Stomach (tissue), 9 donors: ENCODE measurements around the gene GABBR1. TPM values are rescaled to one million over a fixed set of nuclear protein-coding genes. Genes with fewer than 3 reads are reported as not detected.
"Not testable (repeated sequence)": the region's sequence is repeated elsewhere in the genome, so short reads cannot be mapped to it uniquely, and the experiment has no call there.

Source experiments
- DNase-seq, 2 donors: peaks; one replicate each; pipeline versions ENCODE4 v3.0.0 to v3.0.0-alpha.2; 2013 to 2019
- H3K27ac ChIP-seq, 5 donors: fragments of 200-600 bp in 4 of 5; sonication (generic) in 4 of 5; one replicate each; pipeline ENCODE4 v1.5.1; 2013 to 2019; ENCODE audit warnings: mild to moderate bottlenecking in 1 of 5, moderate library complexity in 1 of 5
- H3K27me3 ChIP-seq, 3 donors: fragments of 200-600 bp; sonication (generic); one replicate each; pipeline ENCODE4 v1.5.1; 2017 to 2019; ENCODE audit warnings: mixed run types in 1 of 3
- H3K36me3 ChIP-seq, 4 donors: fragments of 200-600 bp; sonication (generic); 1 replicate in 3 of 4; 2 replicates in 1 of 4; pipeline ENCODE4 v1.5.1; 2016 to 2019
- H3K4me1 ChIP-seq, 4 donors: fragments of 200-600 bp; sonication (generic); one replicate each; pipeline ENCODE4 v1.5.1; 2016 to 2019
- H3K4me3 ChIP-seq, 4 donors: fragments of 200-600 bp; sonication (generic) in 3 of 4; one replicate each; pipeline ENCODE4 v1.5.1; 2016 to 2019; ENCODE audit warnings: mild to moderate bottlenecking in 1 of 4
- H3K9me3 ChIP-seq, 4 donors: fragments of 200-600 bp; sonication (generic); one replicate each; pipeline ENCODE4 v1.5.1; 2016 to 2019
- EP300 ChIP-seq: sonication (generic); formaldehyde crosslinking; IDR thresholded peaks from one replicate; pipeline ENCODE4 v1.6.1; 2017; ENCODE audit warnings: antibody characterized with exemption
- POLR2A ChIP-seq, 4 donors: fragments of 450-650 bp; IDR thresholded peaks; one replicate each; pipeline ENCODE4 v1.6.1; 2016; ENCODE audit warnings: antibody characterized with exemption in 4 of 4, control low read depth in 2 of 4, mild to moderate bottlenecking in 1 of 4, moderate library complexity in 1 of 4
- POLR2AphosphoS5 ChIP-seq, 3 donors: sonication (generic); formaldehyde crosslinking; IDR thresholded peaks; one replicate each; pipeline ENCODE4 v1.6.1; 2016; ENCODE audit warnings: antibody characterized with exemption in 3 of 3
- WGBS, 5 donors: extraction: QIAGEN DNeasy Blood & Tissue Kit in 3 of 5; methylation state at CpG; one replicate each; pipeline versions ENCODE4 v1.1.5 to v1.1.7; 2013 to 2018; 5-methylcytosine and 5-hydroxymethylcytosine counted together
- intact Hi-C: fragments of 100-400 bp; cut with DNase I; formaldehyde crosslinking; loops from one replicate; pipeline ENCODE4 v1.15.1; 2023; ENCODE audit warnings: low total_unique reads
- polyA plus RNA-seq, 3 donors: library from polyadenylated mRNA; stranded (reverse); fragments of 200-250 nt; gene quantifications; one replicate each; pipeline ENCODE4 v1.2.3, GENCODE V29; 2013
- total RNA-seq, 5 donors: library from RNA; depleted of rRNA; stranded (reverse); fragments of >200 nt; gene quantifications; one replicate each; pipeline versions ENCODE4 v1.1.0 to v1.2.3, GENCODE V29; 2014 to 2016
- TF ChIP-seq, protein P1 (sequence below), 7 experiments: fragments of 450-650 bp in 4 of 7; fragments of 200-600 bp in 3 of 7; sonication (generic) in 3 of 7; IDR thresholded peaks; one replicate each; pipeline ENCODE4 v1.5.1; 2016 to 2019; ENCODE audit warnings: antibody characterized with exemption in 7 of 7, control low read depth in 2 of 7, mild to moderate bottlenecking in 1 of 7
- donor health status: healthy with polysubstance abuse.
- donor health status: Bipolar disorder and iron deficiency.
- donor health status: healthy.

Gene GABBR1
- total and polyA plus RNA-seq, 8 donors: 4.5 to 101 (median 29.8) TPM

- H3K9me3 ChIP-seq: no peaks in the 10 kb centered on the region
- peaks cover 0 to 6% (median 0%) of the 10 kb centered on the region in 4 donors for H3K4me1 ChIP-seq
- H3K36me3 ChIP-seq: no peaks in the 10 kb centered on the region
- no peak for DNase-seq
- peaks cover 0 to 24% (median 0%) of the 10 kb centered on the region in 3 donors for H3K27me3 ChIP-seq
- intact Hi-C loops: no loop called here
- TF ChIP-seq, protein P1, sequence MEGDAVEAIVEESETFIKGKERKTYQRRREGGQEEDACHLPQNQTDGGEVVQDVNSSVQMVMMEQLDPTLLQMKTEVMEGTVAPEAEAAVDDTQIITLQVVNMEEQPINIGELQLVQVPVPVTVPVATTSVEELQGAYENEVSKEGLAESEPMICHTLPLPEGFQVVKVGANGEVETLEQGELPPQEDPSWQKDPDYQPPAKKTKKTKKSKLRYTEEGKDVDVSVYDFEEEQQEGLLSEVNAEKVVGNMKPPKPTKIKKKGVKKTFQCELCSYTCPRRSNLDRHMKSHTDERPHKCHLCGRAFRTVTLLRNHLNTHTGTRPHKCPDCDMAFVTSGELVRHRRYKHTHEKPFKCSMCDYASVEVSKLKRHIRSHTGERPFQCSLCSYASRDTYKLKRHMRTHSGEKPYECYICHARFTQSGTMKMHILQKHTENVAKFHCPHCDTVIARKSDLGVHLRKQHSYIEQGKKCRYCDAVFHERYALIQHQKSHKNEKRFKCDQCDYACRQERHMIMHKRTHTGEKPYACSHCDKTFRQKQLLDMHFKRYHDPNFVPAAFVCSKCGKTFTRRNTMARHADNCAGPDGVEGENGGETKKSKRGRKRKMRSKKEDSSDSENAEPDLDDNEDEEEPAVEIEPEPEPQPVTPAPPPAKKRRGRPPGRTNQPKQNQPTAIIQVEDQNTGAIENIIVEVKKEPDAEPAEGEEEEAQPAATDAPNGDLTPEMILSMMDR (IDR thresholded peaks at IDR 0.05): no peak
- TF ChIP-seq POLR2A (IDR thresholded peaks at IDR 0.05) (no peak), POLR2AphosphoS5 (IDR thresholded peaks at IDR 0.05) (no peak), EP300 (no peak)
- 88 to 96% (median 93%) methylated on average over 5 of the region's 5 CpGs for WGBS, 5 donors
- no peak overlapping the region for H3K27ac ChIP-seq
- no peak overlapping the region for H3K4me3 ChIP-seq
Observed at GRCh38 chr6:29674008-29674407, 41.0 kb upstream of the GABBR1 start.

DNA sequence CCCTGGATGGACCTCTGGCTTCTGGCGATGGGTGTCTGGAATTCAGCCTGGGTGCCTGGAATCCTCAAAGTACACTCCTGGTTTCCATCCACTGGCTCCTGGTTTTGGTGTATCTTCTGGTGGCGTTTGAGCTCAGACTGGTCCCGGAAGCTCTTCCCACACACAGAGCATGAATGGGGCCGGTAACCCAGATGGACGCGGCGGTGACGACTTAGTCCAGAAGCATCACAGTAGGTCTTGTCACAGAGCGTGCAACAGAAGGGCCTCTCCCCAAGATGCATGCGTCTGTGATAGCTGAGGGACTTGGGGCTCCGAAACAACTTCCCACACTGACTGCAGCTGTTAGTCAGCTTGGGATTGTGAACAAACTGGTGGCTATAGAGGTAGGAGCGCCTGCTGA is 40.2 kb upstream of the GABBR1 start:
- H3K4me3 ChIP-seq: no peak overlapping the region

GRCh38 chr6:29672116-29672515 is 39.1 kb upstream of the GABBR1 start:
- H3K4me1 ChIP-seq, intact Hi-C loops, H3K27ac ChIP-seq, DNase-seq, H3K9me3 ChIP-seq, H3K4me3 ChIP-seq, H3K36me3 ChIP-seq: not testable (repeated sequence)
- WGBS, 5 donors: 83 to 93% (median 91%) methylated on average over 5 of the region's 5 CpGs
- H3K27me3 ChIP-seq: peaks cover 0 to 24% (median 0%) of the 10 kb centered on the region in 3 donors

More for the DNA sequence above, 40.2 kb upstream of the GABBR1 start:
- H3K27ac ChIP-seq: no peak overlapping the region
- TF ChIP-seq POLR2AphosphoS5 (IDR thresholded peaks at IDR 0.05): no peak
- TF ChIP-seq, protein P1 (IDR thresholded peaks at IDR 0.05): no peak
- no peak for DNase-seq
- peaks cover 0 to 6% (median 0%) of the 10 kb centered on the region in 4 donors for H3K4me1 ChIP-seq
- intact Hi-C loops: no loop called here
- H3K36me3 ChIP-seq: no peaks in the 10 kb centered on the region
- WGBS, 5 donors: 89 to 98% (median 96%) methylated on average over 11 to 12 of the region's 12 CpGs
- peaks cover 0 to 24% (median 0%) of the 10 kb centered on the region in 3 donors for H3K27me3 ChIP-seq
- no peaks in the 10 kb centered on the region for H3K9me3 ChIP-seq

- Histone ChIP-seq H3K36me3 (no peaks in the 10 kb centered on the region), H3K27me3 (peaks cover 0 to 24% (median 0%) of the 10 kb centered on the region in 3 donors), H3K9me3 (no peaks in the 10 kb centered on the region), H3K4me1 (no peaks in the 10 kb centered on the region), H3K27ac (no peak overlapping the region), H3K4me3 (no peak overlapping the region)
- 29 to 50% (median 41%) methylated on average over 1 of the region's 1 CpG for WGBS, 5 donors
- DNase-seq: no peak
- intact Hi-C loops: no loop called here
- TF ChIP-seq EP300 (no peak), POLR2A (IDR thresholded peaks at IDR 0.05) (no peak), POLR2AphosphoS5 (IDR thresholded peaks at IDR 0.05) (no peak)
- TF ChIP-seq, protein P1 (IDR thresholded peaks at IDR 0.05): no peak
Observed at GRCh38 chr6:29671026-29671425, 38.0 kb upstream of the GABBR1 start.

DNA sequence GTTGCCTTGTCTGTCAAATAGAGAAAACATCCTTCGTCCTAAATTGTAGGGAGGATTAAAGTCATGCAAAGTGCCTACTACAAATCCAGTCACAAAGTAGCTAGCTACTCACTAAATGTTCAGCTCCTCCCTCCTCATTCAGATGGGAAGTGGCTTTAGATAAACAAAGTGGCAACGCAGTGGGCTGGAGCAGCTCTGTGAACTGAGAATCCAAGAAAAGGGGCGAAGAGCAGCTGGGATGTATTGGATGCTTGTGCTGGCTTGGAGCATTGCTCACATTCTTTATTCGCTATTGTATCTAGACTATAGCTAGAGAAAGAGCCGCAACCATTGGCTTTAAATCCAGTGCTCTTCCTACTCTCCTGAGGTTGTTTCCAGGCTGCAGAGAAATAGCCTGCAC is 34.2 kb upstream of the GABBR1 start:
- intact Hi-C loops: no loop called here
- H3K36me3 ChIP-seq: no peaks in the 10 kb centered on the region
- TF ChIP-seq POLR2AphosphoS5 (IDR thresholded peaks at IDR 0.05) (no peak), POLR2A (IDR thresholded peaks at IDR 0.05) (no peak), EP300 (no peak)
- TF ChIP-seq, protein P1 (IDR thresholded peaks at IDR 0.05): no peak

More for the DNA sequence above, 34.2 kb upstream of the GABBR1 start:
- WGBS, 5 donors: 32 to 44% (median 40%) methylated on average over 5 of the region's 5 CpGs
- Histone ChIP-seq H3K27ac (no peak overlapping the region), H3K4me3 (no peak overlapping the region), H3K4me1 (no peaks in the 10 kb centered on the region), H3K9me3 (no peaks in the 10 kb centered on the region), H3K27me3 (peaks cover 0 to 53% (median 7%) of the 10 kb centered on the region in 3 donors)
- no peak for DNase-seq
